Naive thymus-derived CD4-positive, alpha-beta T cell (primary cell): Measurements from ENCODE around the gene SERINC5. TPM values are rescaled to one million over a fixed set of nuclear protein-coding genes. Genes with fewer than 3 reads are reported as not detected.
"Not testable (repeated sequence)": the region's sequence is repeated elsewhere in the genome, so short reads cannot be mapped to it uniquely, and the experiment has no call there.

Experiments used
- ATAC-seq: fragments of 150-1000 bp; cut with Tn5 transposase; 2 replicates; pipeline ENCODE4 v1.10.0; 2021; ENCODE audit warnings: mild to moderate bottlenecking, moderate library complexity
- CTCF ChIA-PET: fragments of 350-600 bp; sonication (Branson Sonifier 250); formaldehyde crosslinking; loops from one replicate; lab custom pipeline; 2021; ENCODE audit warnings: antibody characterized with exemption; lab: Charles Lee
- POLR2A ChIA-PET: fragments of 350-600 bp; sonication (Branson Sonifier 250); formaldehyde crosslinking; loops from one replicate; lab custom pipeline; 2021; ENCODE audit warnings: antibody characterized with exemption, inconsistent platforms; lab: Charles Lee
- DNase-seq, 9 donors: peaks; one replicate each; pipeline versions ENCODE4 v3.0.0 to v3.0.0-alpha.2; 2020 to 2022; ENCODE audit warnings: mixed read lengths in 1 of 9
- H3K27ac ChIP-seq: one replicate; pipeline ENCODE4 v1.7.0; 2013; ENCODE audit warnings: mild to moderate bottlenecking, low read depth, low read length, moderate library complexity
- H3K27me3 ChIP-seq, 2 donors: one replicate each; pipeline ENCODE4 v1.7.0; 2013; ENCODE audit warnings: low read length in 2 of 2, mild to moderate bottlenecking in 2 of 2, moderate library complexity in 2 of 2; ENCODE audit not compliant: control insufficient read depth in 2 of 2, insufficient read depth in 2 of 2
- H3K36me3 ChIP-seq, 3 experiments: 1 replicate in 2 of 3; 2 replicates in 1 of 3; pipeline ENCODE4 v1.7.0; 2013; ENCODE audit warnings: low read length in 3 of 3, mild to moderate bottlenecking in 3 of 3, moderate library complexity in 1 of 3; ENCODE audit not compliant: insufficient read depth in 3 of 3, control insufficient read depth in 2 of 3
- H3K4me1 ChIP-seq, 2 donors: one replicate each; pipeline ENCODE4 v1.7.0; 2013; ENCODE audit warnings: low read length in 2 of 2, mild to moderate bottlenecking in 2 of 2, moderate library complexity in 1 of 2; ENCODE audit not compliant: control insufficient read depth in 2 of 2, insufficient read depth in 2 of 2
- H3K4me3 ChIP-seq: 2 replicates; pipeline ENCODE4 v1.7.0; 2013; ENCODE audit warnings: mild to moderate bottlenecking, low read length
- H3K9me3 ChIP-seq, 3 experiments: 1 replicate in 2 of 3; 2 replicates in 1 of 3; pipeline ENCODE4 v1.7.0; 2013; ENCODE audit warnings: low read length in 3 of 3; ENCODE audit not compliant: control insufficient read depth in 2 of 3
- H3K27ac Mint-ChIP-seq, 9 donors: one replicate each; pipeline ENCODE4 v1.8.0; 2020 to 2022; ENCODE audit warnings: mixed read lengths in 9 of 9, mild to moderate bottlenecking in 8 of 9, moderate library complexity in 5 of 9, inconsistent platforms in 2 of 9
- H3K27me3 Mint-ChIP-seq, 5 donors: one replicate each; pipeline ENCODE4 v1.8.0; 2021 to 2022; ENCODE audit warnings: mixed read lengths in 5 of 5, mild to moderate bottlenecking in 1 of 5
- H3K36me3 Mint-ChIP-seq, 5 donors: one replicate each; pipeline ENCODE4 v1.8.0; 2020 to 2022; ENCODE audit warnings: mixed read lengths in 5 of 5, mild to moderate bottlenecking in 3 of 5, inconsistent platforms in 1 of 5
- H3K4me1 Mint-ChIP-seq, 7 donors: one replicate each; pipeline ENCODE4 v1.8.0; 2020 to 2022; ENCODE audit warnings: mixed read lengths in 7 of 7, mild to moderate bottlenecking in 3 of 7, inconsistent platforms in 1 of 7
- H3K4me3 Mint-ChIP-seq, 10 donors: one replicate each; pipeline ENCODE4 v1.8.0; 2020 to 2022; ENCODE audit warnings: mild to moderate bottlenecking in 10 of 10, mixed read lengths in 10 of 10, moderate library complexity in 6 of 10, inconsistent platforms in 2 of 10
- H3K9me3 Mint-ChIP-seq, 11 donors: one replicate each; pipeline ENCODE4 v1.8.0; 2020 to 2022; ENCODE audit warnings: mixed read lengths in 11 of 11, mild to moderate bottlenecking in 4 of 11, inconsistent platforms in 1 of 11, moderate library complexity in 1 of 11
- intact Hi-C, 2 donors: fragments of 100-400 bp; cut with micrococcal nuclease; formaldehyde crosslinking; loops; one replicate each; pipeline ENCODE4 v1.15.1; 2023
- polyA plus RNA-seq, 2 donors: library from polyadenylated mRNA; unstranded; fragments of 300-500 nt; fragmentation: Illumina TruSeq; gene quantifications; one replicate each; pipeline ENCODE4 v1.2.3, GENCODE V29; 2021
- total RNA-seq, 6 experiments: library from RNA in 5 of 6; stranded (reverse) in 5 of 6; gene quantifications; 1 replicate in 5 of 6; 2 replicates in 1 of 6; pipeline ENCODE4 v1.2.3 and lab custom pipeline; 2021 to 2026

SERINC5 gene
- total and polyA plus RNA-seq, 7 experiments from 2014 or later = 34.3 to 164 (median 101) TPM

DNA sequence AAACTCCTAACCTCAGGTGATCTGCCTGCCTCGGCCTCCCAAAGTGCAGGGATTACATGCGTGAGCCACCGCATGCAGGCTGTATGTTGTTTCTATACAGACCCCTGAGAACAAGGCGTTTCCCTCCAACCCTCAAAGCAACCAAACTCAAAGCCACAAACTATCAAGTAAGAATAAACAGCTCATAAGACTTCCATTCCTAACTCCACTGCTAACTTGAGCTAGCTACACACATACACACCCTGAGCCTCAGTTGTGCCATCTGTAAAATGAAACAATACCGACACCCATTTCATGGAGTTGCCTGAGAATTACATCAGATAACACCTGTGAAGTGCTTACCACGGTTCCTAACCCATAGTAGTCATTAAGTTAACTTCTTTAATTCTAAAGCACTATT is 70.8 kb downstream of the SERINC5 start:
- DNase-seq (no peak), ATAC-seq (no peak)
- peaks cover 0 to 2% (median 0%) of the 10 kb centered on the region in 11 donors for H3K9me3 Mint-ChIP-seq
- H3K27me3 Mint-ChIP-seq = no peaks in the 10 kb centered on the region
- H3K4me3 Mint-ChIP-seq = peak overlapping the region; percentile 43 to 100 (median 77)
- Histone ChIP-seq H3K4me3 (peak overlapping the region; percentile 38), H3K27me3 (no peaks in the 10 kb centered on the region), H3K9me3 (no peaks in the 10 kb centered on the region), H3K4me1 (peaks cover 70 to 96% of the 10 kb centered on the region in 2 donors), H3K36me3 (no peaks in the 10 kb centered on the region), H3K27ac (peak overlapping the region; percentile 79)
- POLR2A ChIA-PET = interaction anchor here (0.9 to 8.6 kb wide), 11 partner anchors 8 to 85 kb away, joined by 3 to 115 read pairs (median 8); partner anchors contain the start of gene SERINC5
- CTCF ChIA-PET = interaction anchor here (0.6 to 1.7 kb wide), 3 partner anchors 8 to 33 kb away, joined by 3 to 4 read pairs (median 4); no protein-coding TSS in a partner anchor
- H3K36me3 Mint-ChIP-seq = peaks cover 0 to 61% (median 13%) of the 10 kb centered on the region in 5 donors
- peaks cover 67 to 99% (median 91%) of the 10 kb centered on the region in 7 donors for H3K4me1 Mint-ChIP-seq
- peak overlapping the region; percentile 74 to 99 (median 97) for H3K27ac Mint-ChIP-seq
- intact Hi-C loops = loop anchor here in 1 of 2 donors (2.0 kb wide), 1 partner anchor 70 kb away; no protein-coding TSS in a partner anchor

GRCh38 chr5:80184235-80185023 is 71.4 kb downstream of the SERINC5 start:
- H3K36me3 Mint-ChIP-seq = peaks cover 0 to 61% (median 13%) of the 10 kb centered on the region in 5 donors
- Histone ChIP-seq H3K4me1 (peaks cover 70 to 97% of the 10 kb centered on the region in 2 donors), H3K27ac (peak overlapping the region; percentile 79), H3K27me3 (no peaks in the 10 kb centered on the region), H3K4me3 (peak overlapping the region; percentile 38), H3K36me3 (no peaks in the 10 kb centered on the region), H3K9me3 (no peaks in the 10 kb centered on the region)
- ChIA-PET CTCF (interaction anchor here (0.6 to 1.7 kb wide), 2 partner anchors 20 to 34 kb away, joined by 4 read pairs; no protein-coding TSS in a partner anchor), POLR2A (interaction anchor here (1.1 to 8.6 kb wide), 8 partner anchors 8 to 72 kb away, joined by 3 to 115 read pairs (median 13); partner anchors contain the start of gene SERINC5)
- ATAC-seq (no peak), DNase-seq (no peak)
- intact Hi-C loops = loop anchor here (2.0 to 5.0 kb wide), 3 partner anchors 33 to 573 kb away; no protein-coding TSS in a partner anchor
- peak overlapping the region; percentile 43 to 100 (median 77) for H3K4me3 Mint-ChIP-seq
- H3K9me3 Mint-ChIP-seq = peaks cover 0 to 2% (median 0%) of the 10 kb centered on the region in 11 donors
- H3K4me1 Mint-ChIP-seq = peaks cover 70 to 99% (median 91%) of the 10 kb centered on the region in 7 donors
- H3K27me3 Mint-ChIP-seq = no peaks in the 10 kb centered on the region
- H3K27ac Mint-ChIP-seq = peak overlapping the region; percentile 74 to 99 (median 97)

GRCh38 chr5:80183728-80184234 is 72.1 kb downstream of the SERINC5 start:
- H3K27me3 ChIP-seq, H3K36me3 ChIP-seq, H3K9me3 Mint-ChIP-seq, H3K4me3 ChIP-seq, H3K27me3 Mint-ChIP-seq, H3K9me3 ChIP-seq: not testable (repeated sequence)
- peaks cover 74 to 98% of the 10 kb centered on the region in 2 donors for H3K4me1 ChIP-seq
- Mint-ChIP-seq H3K27ac (peak overlapping the region; percentile 74 to 99 (median 97)), H3K36me3 (peaks cover 0 to 61% (median 13%) of the 10 kb centered on the region in 5 donors), H3K4me1 (peaks cover 74 to 97% (median 89%) of the 10 kb centered on the region in 7 donors), H3K4me3 (peak overlapping the region; percentile 43 to 100 (median 77))
- peak; percentile 38 for ATAC-seq
- POLR2A ChIA-PET = interaction anchor here (0.9 to 8.6 kb wide), 8 partner anchors 10 to 73 kb away, joined by 3 to 115 read pairs (median 8); partner anchors contain the start of gene SERINC5
- peak overlapping the region; percentile 79 for H3K27ac ChIP-seq
- intact Hi-C loops = loop anchor here (1.0 to 5.0 kb wide), 4 partner anchors 34 to 574 kb away; no protein-coding TSS in a partner anchor
- DNase-seq = peak in 4 of 9 donors; percentile 43 to 60 (median 47)
- CTCF ChIA-PET = interaction anchor here (1.7 kb wide), 1 partner anchor 21 kb away, joined by 4 read pairs; no protein-coding TSS in a partner anchor

GRCh38 chr5:80182809-80183580 is 72.9 kb downstream of the SERINC5 start:
- peaks cover 69 to 95% of the 10 kb centered on the region in 2 donors for H3K4me1 ChIP-seq
- H3K9me3 ChIP-seq = no peaks in the 10 kb centered on the region
- H3K4me1 Mint-ChIP-seq = peaks cover 69 to 96% (median 86%) of the 10 kb centered on the region in 7 donors
- POLR2A ChIA-PET = interaction anchor here (0.6 to 8.6 kb wide), 13 partner anchors 11 to 91 kb away, joined by 3 to 115 read pairs (median 5); partner anchors contain the start of gene SERINC5
- no peaks in the 10 kb centered on the region for H3K36me3 ChIP-seq
- no peaks in the 10 kb centered on the region for H3K9me3 Mint-ChIP-seq
- peaks cover 0 to 58% (median 13%) of the 10 kb centered on the region in 5 donors for H3K36me3 Mint-ChIP-seq
- CTCF ChIA-PET = interaction anchor here (0.7 to 2.2 kb wide), 5 partner anchors 10 to 125 kb away, joined by 4 to 10 read pairs (median 7); no protein-coding TSS in a partner anchor
- intact Hi-C loops = loop anchor here (1.0 to 5.0 kb wide), 4 partner anchors 34 to 574 kb away; no protein-coding TSS in a partner anchor
- H3K27ac Mint-ChIP-seq = peak overlapping the region; percentile 74 to 99 (median 97)
- H3K27me3 ChIP-seq = no peaks in the 10 kb centered on the region
- H3K4me3 ChIP-seq = no peak overlapping the region
- peak overlapping the region; percentile 43 to 100 (median 77) for H3K4me3 Mint-ChIP-seq
- DNase-seq (peak in 4 of 9 donors; percentile 37 to 60 (median 39)), ATAC-seq (peak; percentile 14)
- H3K27ac ChIP-seq = peak overlapping the region; percentile 79
- no peaks in the 10 kb centered on the region for H3K27me3 Mint-ChIP-seq

GRCh38 chr5:80181618-80182211 is 74.1 kb downstream of the SERINC5 start:
- Histone ChIP-seq H3K36me3 (peaks cover 0 to 12% (median 12%) of the 10 kb centered on the region in 3 experiments), H3K9me3 (no peaks in the 10 kb centered on the region), H3K27me3 (no peaks in the 10 kb centered on the region), H3K4me3 (no peak overlapping the region), H3K27ac (peak overlapping the region; percentile 79), H3K4me1 (peaks cover 57 to 95% of the 10 kb centered on the region in 2 donors)
- peak; percentile 79 for ATAC-seq
- Mint-ChIP-seq H3K4me1 (peaks cover 65 to 96% (median 89%) of the 10 kb centered on the region in 7 donors), H3K27me3 (no peaks in the 10 kb centered on the region), H3K9me3 (no peaks in the 10 kb centered on the region), H3K4me3 (peak overlapping the region; percentile 54 to 100 (median 78)), H3K27ac (peak overlapping the region; percentile 74 to 99 (median 97)), H3K36me3 (peaks cover 12 to 63% (median 24%) of the 10 kb centered on the region in 5 donors)
- CTCF ChIA-PET = interaction anchor here (0.6 to 2.2 kb wide), 7 partner anchors 11 to 126 kb away, joined by 3 to 10 read pairs (median 6); no protein-coding TSS in a partner anchor
- POLR2A ChIA-PET = interaction anchor here (0.6 to 8.6 kb wide), 17 partner anchors 12 to 90 kb away, joined by 3 to 115 read pairs (median 5); partner anchors contain the start of gene SERINC5
- DNase-seq = peak in 7 of 9 donors; percentile 57 to 70 (median 68)
- intact Hi-C loops = loop anchor here (1.0 to 5.0 kb wide), 11 partner anchors 11 to 576 kb away; partner anchors contain the start of gene SERINC5 (in 1 of the 2)
